Posterior cingulate gyrus (tissue), 11 donors: Measurements from ENCODE around the gene CREM.
"Not testable (repeated sequence)": the region's sequence is repeated elsewhere in the genome, so short reads cannot be mapped to it uniquely, and the experiment has no call there.

ENCODE experiments used
- DNase-seq, 10 donors: peaks; one replicate each; pipeline versions ENCODE4 v3.0.0 to v3.0.0-alpha.2; 2020 to 2021; ENCODE audit warnings: mixed read lengths in 3 of 10
- intact Hi-C: fragments of 100-400 bp; cut with DNase I; formaldehyde crosslinking; loops from one replicate; pipeline ENCODE4 v1.15.1; 2023

Gene CREM

DNA sequence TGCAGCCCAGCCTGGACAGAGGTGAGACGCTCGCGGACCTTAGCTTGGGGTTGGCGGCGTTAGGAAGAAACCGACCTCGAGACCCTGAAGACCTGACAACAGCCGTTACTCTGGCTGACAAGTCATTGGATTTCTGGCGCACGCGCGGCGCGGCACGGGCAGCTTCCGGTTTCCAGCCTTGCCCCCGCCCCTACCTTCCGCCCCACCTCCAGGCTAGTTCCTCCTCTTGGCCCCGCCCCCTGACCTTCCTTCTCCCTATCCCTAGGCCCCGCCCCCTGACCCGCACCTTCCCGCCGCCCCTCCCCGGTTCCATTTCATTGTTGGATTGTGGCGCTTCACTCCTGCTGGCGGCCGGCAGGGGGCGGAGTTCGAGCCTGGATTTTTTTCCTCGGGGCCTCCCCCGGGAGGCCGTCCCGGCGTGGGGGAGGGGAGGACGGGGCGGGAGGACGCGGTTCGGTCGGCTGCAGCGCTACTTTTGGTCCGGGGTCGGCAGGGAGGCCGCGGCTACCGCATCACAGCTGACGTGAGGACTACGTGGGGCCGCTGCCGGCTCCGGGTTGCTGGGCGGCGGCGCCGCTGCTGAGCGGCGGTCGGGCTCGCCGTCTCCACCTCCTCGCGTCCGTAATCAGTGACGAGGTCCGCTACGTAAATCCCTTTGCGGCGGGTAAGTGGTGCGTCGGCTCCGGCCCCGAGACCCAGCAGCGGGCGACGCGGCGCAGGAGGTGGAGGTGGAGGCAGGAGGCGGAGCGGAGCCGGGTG lies at the start of gene CREM:
Gene CREM (plus strand): TSS at position 317 of the 759 bp plus-strand sequence. CDS start 10,990 bp downstream, outside the sequence.
- DNase-seq: peak; percentile 91 to 99 (median 94)
- intact Hi-C loops: loop anchor here (2.0 to 10.0 kb wide), 3 partner anchors 36 to 208 kb away; partner anchors contain the start of genes CCNY and CUL2

- intact Hi-C loops: no loop called here
- DNase-seq: no peak
These were observed 47.4 kb upstream of the CREM start for GRCh38 chr10:35079265-35079664.

DNA sequence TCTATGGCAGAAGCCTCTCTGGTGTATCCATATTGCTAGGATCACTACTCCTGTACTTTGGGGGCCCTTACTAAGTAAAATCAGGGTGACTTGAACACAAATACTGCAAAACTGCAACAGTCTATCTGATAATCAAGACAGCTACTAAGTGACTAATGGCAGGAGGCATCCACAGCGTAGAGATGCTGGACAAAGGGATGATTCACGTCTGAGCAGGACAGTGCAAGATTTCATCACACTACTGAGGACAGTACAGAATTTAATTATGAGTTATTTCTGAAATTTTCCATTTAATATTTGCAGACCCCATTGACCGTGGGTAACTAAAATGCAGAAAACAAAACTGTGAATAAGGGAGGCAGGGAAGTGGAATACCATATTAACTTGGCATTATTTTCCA lies 46.9 kb upstream of the CREM start:
- intact Hi-C loops: no loop called here
- peak in 1 of 10 donors; percentile 13 for DNase-seq

DNA sequence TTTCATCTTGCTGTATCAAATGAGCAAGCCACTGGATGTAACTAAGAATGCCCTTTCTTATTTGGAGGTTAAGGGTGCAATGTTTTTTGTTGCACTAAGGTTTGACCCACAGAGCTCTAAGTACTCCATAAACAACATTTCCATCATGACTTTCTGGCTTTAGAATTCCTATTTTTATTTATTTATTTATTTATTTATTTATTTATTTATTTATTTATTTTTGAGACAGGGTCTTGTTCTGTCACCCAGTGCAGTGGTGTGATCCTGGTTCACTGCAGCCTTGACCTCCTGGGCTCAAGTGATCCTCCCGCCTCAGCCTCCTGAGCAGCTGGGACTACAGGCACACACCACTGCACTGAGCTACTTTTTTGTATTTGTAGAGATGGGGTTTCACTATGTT lies 46.4 kb upstream of the CREM start:
- DNase-seq, intact Hi-C loops: not testable (repeated sequence)

DNA sequence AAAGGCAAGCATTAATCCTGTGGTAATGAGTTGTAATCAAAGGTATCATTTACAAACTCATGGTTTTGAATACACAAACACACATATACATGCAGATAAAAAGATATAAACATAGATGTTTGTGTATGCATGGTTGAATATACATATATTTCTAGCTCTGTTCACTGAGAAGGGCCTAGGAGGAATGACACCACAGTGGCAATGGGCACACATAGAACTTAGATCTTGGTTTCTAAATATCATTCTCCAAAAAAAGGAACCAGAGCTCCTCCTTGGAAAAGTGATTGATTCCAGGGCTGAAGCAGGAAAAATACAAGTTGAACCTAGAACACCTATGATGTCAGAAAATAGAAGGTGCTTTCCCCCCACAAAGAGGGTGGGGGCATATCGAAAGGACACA lies 43.4 kb upstream of the CREM start:
- intact Hi-C loops: no loop called here
- no peak for DNase-seq

DNA sequence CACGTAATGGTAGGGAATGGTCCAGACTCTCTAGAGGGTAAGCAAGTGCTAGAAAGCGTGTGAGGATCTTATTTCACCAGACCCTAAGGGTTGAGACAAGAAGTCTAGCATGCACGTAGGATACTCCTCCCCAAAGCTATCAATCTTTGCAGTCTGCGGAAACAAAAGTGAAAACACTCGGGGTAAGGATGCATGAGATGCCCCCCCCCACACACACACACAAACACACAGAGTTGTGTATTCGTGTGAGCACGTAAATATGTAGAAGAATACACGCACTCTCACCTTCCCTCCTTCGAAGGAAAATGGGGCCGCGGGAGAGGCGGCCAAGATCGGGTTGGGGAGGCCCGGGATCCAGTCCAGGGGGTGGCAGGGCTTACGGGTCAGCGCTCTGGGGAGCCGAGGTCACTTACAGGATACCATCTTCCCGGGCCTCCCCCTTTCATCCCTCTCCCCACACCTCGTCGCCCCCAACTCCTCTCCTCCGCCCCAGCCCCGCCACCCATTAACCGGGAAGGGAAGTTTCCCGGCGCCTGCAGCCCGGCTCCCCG lies 37.0 kb upstream of the CREM start:
- DNase-seq: peak in 4 of 10 donors; percentile 9 to 87 (median 78)
- intact Hi-C loops: loop anchor here (2.0 kb wide), 1 partner anchor 37 kb away; the partner anchor contains the start of gene CREM

DNA sequence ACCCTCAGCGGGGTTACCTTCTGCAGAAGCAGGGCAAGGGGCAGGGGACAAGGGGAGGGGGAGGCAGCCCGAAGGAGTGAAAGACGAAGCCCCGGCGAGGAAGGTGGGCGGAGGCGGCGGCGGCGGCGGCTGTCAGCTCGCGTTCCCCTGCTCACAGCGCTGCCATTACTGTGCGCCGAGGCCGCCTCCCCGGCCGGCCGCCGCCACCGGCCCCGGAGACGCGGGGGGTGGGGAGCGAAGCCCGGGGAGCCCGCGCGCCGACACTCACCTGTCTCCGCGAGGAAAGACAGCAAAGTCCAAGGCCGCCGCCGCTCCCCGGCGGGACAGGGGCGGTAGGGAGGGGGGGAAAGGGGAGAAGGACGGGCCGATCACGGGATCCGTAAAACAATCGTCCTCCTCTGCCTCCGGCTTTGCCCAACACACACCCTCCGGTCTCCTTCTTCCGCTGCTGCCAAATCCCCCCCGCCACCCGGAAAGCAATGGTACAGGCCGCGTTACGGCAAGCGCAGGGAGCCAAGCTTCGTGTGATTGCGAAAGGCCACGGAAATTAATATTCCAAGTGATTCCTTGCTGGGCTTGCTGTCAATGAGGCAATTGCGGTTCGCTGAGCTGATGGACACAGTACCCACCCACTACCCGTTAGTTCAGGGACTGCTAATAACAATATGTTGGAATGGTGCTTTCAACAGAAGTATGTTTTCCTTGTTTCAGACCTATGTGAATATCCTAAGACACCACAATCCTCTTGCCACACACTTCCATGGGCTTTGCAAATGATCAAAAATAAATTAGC lies 36.3 kb upstream of the CREM start, which contains the start of gene CUL2:
Gene CUL2 (minus strand): TSS at position 180 of the 793 bp plus-strand sequence. CDS start 19,024 bp downstream, outside the sequence.
- intact Hi-C loops: loop anchor here (2.0 kb wide), 1 partner anchor 36 kb away; the partner anchor contains the start of gene CREM
- peak; percentile 83 to 99 (median 94) for DNase-seq

DNA sequence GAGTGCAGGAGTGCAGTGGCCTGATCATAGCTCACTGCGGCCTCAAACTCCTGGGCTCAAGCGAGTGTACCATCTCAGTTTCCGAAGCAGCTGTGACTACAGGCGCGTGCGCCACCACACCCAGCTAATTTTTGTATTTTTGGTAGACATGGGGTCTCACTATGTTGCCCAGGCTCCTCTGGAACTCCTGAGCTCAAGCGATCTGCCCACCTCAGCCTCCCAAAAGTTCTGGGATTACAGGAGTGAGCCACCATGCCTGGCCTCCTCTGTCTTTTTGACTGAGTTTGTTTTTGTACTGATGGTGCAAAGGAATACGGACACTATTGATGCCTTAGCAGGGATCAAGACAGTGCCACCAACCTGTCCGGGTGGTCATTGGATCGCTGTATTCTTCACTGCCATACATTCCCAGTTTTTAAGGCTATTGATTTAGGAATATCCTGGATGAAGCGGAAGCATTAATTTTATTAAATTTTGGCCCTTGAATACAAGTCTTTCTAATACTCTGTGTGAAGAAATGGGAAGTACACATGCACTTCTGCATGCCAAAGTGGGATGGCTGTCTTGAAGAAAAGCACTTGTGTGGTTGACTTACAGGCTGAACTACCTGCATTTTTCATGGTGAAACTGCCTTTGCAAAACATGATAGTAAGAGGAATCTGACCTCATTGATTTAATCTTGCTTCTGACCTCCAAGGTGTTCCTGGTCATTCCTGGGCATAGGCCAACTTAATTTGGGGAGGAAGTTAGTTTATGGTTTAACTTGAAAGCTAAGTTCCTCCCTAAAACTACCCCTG lies 34.5 kb upstream of the CREM start:
- DNase-seq: peak in 1 of 10 donors; percentile 25
- intact Hi-C loops: loop anchor here (2.0 kb wide), 1 partner anchor 35 kb away; the partner anchor contains the start of gene CREM

GRCh38 chr10:35092851-35093250 lies 33.8 kb upstream of the CREM start:
- intact Hi-C loops: no loop called here
- DNase-seq: no peak

DNA sequence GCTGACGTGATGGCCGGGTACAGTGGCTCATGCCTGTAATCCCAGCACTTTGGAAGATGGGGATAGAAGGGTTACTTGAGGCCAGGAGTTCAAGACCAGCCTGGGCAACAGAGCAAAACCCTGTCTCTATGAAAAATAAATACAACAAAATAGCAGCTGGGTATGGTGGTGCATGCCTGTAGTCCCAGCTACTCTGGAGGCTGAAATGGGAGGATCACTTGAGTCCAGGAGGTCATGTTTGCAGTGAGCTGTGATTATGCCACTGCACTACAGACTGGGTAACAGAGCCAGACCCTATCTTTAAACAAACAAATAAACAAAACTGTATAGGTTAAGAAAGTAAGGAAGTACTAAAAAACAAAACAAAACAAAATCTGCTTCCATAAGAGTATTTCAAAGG lies 30.3 kb upstream of the CREM start:
- intact Hi-C loops: no loop called here
- DNase-seq: no peak

DNA sequence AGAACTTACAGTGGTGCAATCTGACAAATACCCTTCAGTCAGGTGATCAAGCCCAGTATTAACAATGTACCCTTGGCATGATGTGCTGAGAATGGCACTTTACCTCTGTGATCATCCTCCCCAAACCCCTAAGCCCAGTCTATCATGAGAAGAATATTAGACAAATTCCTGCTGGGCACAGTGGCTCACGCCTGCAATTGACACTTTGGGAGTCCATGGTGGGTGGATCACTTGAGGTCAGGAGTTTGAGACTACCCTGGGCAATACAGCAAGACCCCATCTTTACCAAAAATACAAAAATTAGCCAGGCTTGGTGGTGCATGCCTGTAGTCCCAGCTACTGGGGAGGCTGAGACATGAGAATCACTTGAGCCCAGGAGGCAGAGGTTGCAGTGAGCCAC lies 29.1 kb upstream of the CREM start:
- intact Hi-C loops: no loop called here
- no peak for DNase-seq

GRCh38 chr10:35103882-35104281 lies 22.8 kb upstream of the CREM start:
- intact Hi-C loops: no loop called here
- no peak for DNase-seq

- DNase-seq: no peak
- intact Hi-C loops: no loop called here
These were observed 14.1 kb upstream of the CREM start for GRCh38 chr10:35112571-35112970.

GRCh38 chr10:35119378-35119777 lies 7.3 kb upstream of the CREM start:
- intact Hi-C loops: no loop called here
- DNase-seq: no peak

DNA sequence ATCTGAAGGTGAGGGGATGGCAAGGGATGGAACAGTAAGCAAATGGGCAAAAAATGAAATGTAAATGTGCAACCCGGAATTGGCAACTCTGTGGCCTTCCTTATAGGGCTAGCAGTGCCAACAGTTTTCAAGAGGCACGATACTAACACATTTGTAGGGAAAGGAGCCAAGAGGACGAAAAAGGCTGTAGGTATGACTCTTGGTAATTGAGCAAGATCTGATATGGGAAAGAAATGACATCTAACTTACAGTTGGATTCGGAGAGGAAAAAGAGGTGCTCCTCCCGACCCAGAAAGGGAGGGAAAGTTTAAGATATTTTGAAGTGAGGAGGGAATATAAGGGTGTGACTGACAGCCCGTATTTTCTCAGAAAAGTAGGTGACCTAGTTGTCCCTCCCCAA lies 2.1 kb upstream of the CREM start:
- DNase-seq: no peak
- intact Hi-C loops: loop anchor here (5.0 to 10.0 kb wide), 2 partner anchors 210 to 518 kb away; partner anchors contain the start of genes CCNY and FZD8

DNA sequence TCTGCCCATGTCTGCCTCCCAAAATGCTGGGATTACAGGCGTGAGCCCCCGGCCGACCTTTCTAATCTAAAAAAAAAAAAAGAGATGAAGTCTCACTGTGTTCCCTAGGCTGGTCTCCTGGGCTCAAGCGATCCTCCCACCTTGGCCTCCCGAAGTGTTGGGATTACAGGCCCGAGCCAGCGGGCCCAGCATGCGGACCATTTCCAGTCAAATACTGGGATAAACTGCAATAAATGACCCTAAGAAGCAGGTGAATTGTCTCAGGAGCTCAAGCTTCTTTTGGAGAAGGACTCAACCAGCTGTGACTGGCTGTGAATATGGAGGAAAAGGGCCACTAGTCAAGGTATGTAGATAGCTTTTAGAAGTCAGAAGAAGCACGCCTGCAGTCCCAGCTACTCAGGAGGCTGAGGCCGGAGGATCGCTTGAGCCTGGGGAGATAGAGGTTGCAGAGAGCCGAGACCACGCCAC lies 550 bp upstream of the CREM start:
- intact Hi-C loops: loop anchor here (2.0 to 10.0 kb wide), 3 partner anchors 35 to 209 kb away; partner anchors contain the start of genes CCNY and CUL2
- DNase-seq: peak in 1 of 10 donors; percentile 55

GRCh38 chr10:35127289-35127891 lies 744 bp downstream of the CREM start:
- intact Hi-C loops: loop anchor here (2.0 to 10.0 kb wide), 3 partner anchors 37 to 207 kb away; partner anchors contain the start of genes CCNY and CUL2
- peak; percentile 34 to 89 (median 50) for DNase-seq

DNA sequence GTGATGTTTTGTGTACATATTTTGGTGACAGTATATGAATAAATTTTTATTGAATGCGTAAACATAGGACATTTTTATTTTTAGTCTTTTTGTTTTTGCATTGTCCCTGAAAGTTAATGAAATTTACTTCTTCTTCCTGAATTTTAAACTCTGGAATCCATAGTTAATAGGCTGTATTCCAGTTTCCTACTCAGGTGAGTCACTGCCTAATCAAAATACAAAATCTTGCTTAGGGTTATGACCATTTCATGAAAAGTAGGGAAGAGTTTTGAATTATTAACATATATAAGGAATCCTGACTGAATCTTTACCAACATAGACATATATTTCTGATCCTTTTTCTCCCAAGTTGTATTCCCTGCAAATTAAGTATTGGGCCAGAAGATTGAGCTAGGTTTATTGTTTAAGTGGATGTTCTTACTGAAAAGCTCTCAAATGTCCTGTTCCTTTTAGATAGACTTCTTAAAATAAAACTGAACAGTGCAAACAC lies 2.6 kb downstream of the CREM start:
- DNase-seq: no peak
- intact Hi-C loops: loop anchor here (10.0 kb wide), 1 partner anchor 206 kb away; the partner anchor contains the start of gene CCNY

- intact Hi-C loops: no loop called here
- DNase-seq: no peak
These were observed 4.0 kb downstream of the CREM start for GRCh38 chr10:35130663-35131062.
